HepG2 (cell line): ENCODE results near the gene DHX8. TPM values are rescaled to one million over a fixed set of nuclear protein-coding genes. Genes with fewer than 3 reads are reported as not detected.

Experiments
- ARID2 ChIP-seq: sonication (generic); formaldehyde crosslinking; IDR thresholded peaks from 2 replicates; pipeline ENCODE4 v1.8.1; 2022; ENCODE audit warnings: mild to moderate bottlenecking, missing genetic modification reagents, borderline replicate concordance
- ATAD3A ChIP-seq: sonication (generic); formaldehyde crosslinking; IDR thresholded peaks from 2 replicates; pipeline ENCODE4 v1.4.0; 2020; ENCODE audit warnings: missing genetic modification reagents
- CENPX ChIP-seq: sonication (generic); formaldehyde crosslinking; IDR thresholded peaks from 2 replicates; pipeline ENCODE4 v1.9.0; 2021; ENCODE audit warnings: mild to moderate bottlenecking, missing genetic modification reagents, moderate library complexity
- GFI1 ChIP-seq: sonication (generic); formaldehyde crosslinking; IDR thresholded peaks from 2 replicates; pipeline ENCODE4 v1.5.0; 2020; ENCODE audit warnings: missing genetic modification reagents, mild to moderate bottlenecking, borderline replicate concordance
- GTF3A ChIP-seq: sonication (generic); formaldehyde crosslinking; conservative IDR thresholded peaks from 2 replicates; pipeline ENCODE4 v1.4.0; 2020; ENCODE audit warnings: mild to moderate bottlenecking, missing genetic modification reagents
- MIER3 ChIP-seq: IDR thresholded peaks from 2 replicates; pipeline ENCODE4 v1.6.1; 2016; ENCODE audit warnings: missing compliant biosample characterization, borderline replicate concordance
- MTA3 ChIP-seq: sonication (generic); formaldehyde crosslinking; IDR thresholded peaks from 2 replicates; pipeline ENCODE4 v1.4.0; 2020; ENCODE audit warnings: missing genetic modification reagents
- NFATC3 ChIP-seq: sonication (generic); formaldehyde crosslinking; IDR thresholded peaks from 2 replicates; pipeline ENCODE4 v1.5.1; 2020; ENCODE audit warnings: mild to moderate bottlenecking, missing genetic modification reagents
- NFE2L2 ChIP-seq: fragments of 150-350 bp; IDR thresholded peaks from 2 replicates; pipeline ENCODE4 v1.6.1; 2014; ENCODE audit warnings: low read length
- NR3C1 ChIP-seq: sonication (generic); formaldehyde crosslinking; IDR thresholded peaks from 2 replicates; pipeline ENCODE4 v1.4.0; 2020; ENCODE audit warnings: missing genetic modification reagents
- ZFP90 ChIP-seq: sonication (generic); formaldehyde crosslinking; IDR thresholded peaks from 2 replicates; pipeline ENCODE4 v1.8.0; 2022; ENCODE audit warnings: missing genetic modification reagents, mild to moderate bottlenecking, inconsistent platforms, borderline replicate concordance
- ZNF431 ChIP-seq: sonication (generic); formaldehyde crosslinking; IDR thresholded peaks from 2 replicates; pipeline ENCODE4 v1.9.0; 2022; ENCODE audit warnings: missing genetic modification reagents, low read depth, mild to moderate bottlenecking, borderline replicate concordance
- ZNF432 ChIP-seq: sonication (generic); formaldehyde crosslinking; IDR thresholded peaks from 2 replicates; pipeline ENCODE4 v1.5.0; 2020; ENCODE audit warnings: missing genetic modification reagents, mild to moderate bottlenecking, borderline replicate concordance
- ZNF530 ChIP-seq: sonication (generic); formaldehyde crosslinking; IDR thresholded peaks from 2 replicates; pipeline ENCODE4 v1.5.0; 2020; ENCODE audit warnings: low read depth, mild to moderate bottlenecking, missing genetic modification reagents
- ZNF749 ChIP-seq: sonication (generic); formaldehyde crosslinking; IDR thresholded peaks from 2 replicates; pipeline ENCODE4 v1.8.0; 2022; ENCODE audit warnings: mild to moderate bottlenecking, missing genetic modification reagents, moderate library complexity, borderline replicate concordance
- ZNF776 ChIP-seq: sonication (generic); formaldehyde crosslinking; IDR thresholded peaks from 2 replicates; pipeline ENCODE4 v1.4.0; 2020; ENCODE audit warnings: mild to moderate bottlenecking, missing genetic modification reagents
- polyA plus RNA-seq, 8 experiments: library from polyadenylated mRNA; depleted of rRNA in 3 of 8; stranded (reverse) in 7 of 8; unstranded in 1 of 8; fragments of >200 nt; fragmentation: Illumina TruSeq in 4 of 8; extraction: Trizol in 4 of 8; gene quantifications; 2 replicates each; pipeline versions ENCODE4 v1.2.1 to v1.2.3, GENCODE V29; 2011 to 2016; ENCODE audit warnings: low read depth in 4 of 8, missing spikeins in 1 of 8, mixed read lengths in 1 of 8; ENCODE audit not compliant: insufficient read depth in 1 of 8
- total RNA-seq, 5 experiments: library from RNA; depleted of rRNA; stranded (reverse); fragments of >200 nt; fragmentation: Illumina TruSeq; extraction: Trizol; gene quantifications; 2 replicates each; pipeline ENCODE4 v1.2.3, GENCODE V29; 2016; ENCODE audit warnings: low read depth in 1 of 5
- TF ChIP-seq, protein P1 (sequence below): sonication (generic); formaldehyde crosslinking; IDR thresholded peaks from 2 replicates; pipeline ENCODE4 v1.8.0; 2022; ENCODE audit warnings: low read depth, missing genetic modification reagents
- TF ChIP-seq, protein P2 (sequence below): sonication (generic); formaldehyde crosslinking; IDR thresholded peaks from 2 replicates; pipeline ENCODE4 v1.4.0; 2020; ENCODE audit warnings: mild to moderate bottlenecking, missing genetic modification reagents
- TF ChIP-seq, protein P3 (sequence below): IDR thresholded peaks from 2 replicates; pipeline ENCODE4 v1.6.1; 2016; ENCODE audit warnings: low read depth
- TF ChIP-seq, protein P4 (sequence below): sonication (generic); formaldehyde crosslinking; IDR thresholded peaks from 2 replicates; pipeline ENCODE4 v1.9.0; 2021; ENCODE audit warnings: missing genetic modification reagents, borderline replicate concordance

Gene DHX8
- total and polyA plus RNA-seq, 2 of the 13 experiments (the other 11 are each of a cell fraction or from before 2014, with no cell fraction given), result 24.8 to 48.9 TPM

DNA sequence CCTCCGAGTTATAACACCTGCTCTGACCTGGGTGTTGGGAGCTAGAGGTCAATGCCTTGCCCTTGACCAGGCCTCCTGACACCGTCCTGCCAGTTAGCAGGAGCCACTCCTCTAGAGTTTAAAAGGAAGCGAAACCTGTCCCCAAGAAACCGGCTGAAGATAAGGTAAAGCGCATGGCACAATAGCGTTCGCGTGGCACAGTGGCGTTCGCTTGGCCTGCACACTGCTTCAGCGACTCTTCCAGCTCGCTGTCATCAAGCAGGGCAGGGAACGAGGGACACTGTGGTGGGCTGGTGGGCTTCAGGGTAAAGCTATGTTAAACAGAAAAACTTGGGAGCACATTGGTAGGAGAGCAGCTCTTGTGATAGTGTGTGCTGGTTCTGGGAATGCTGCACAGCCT, 90.6 kb downstream of the DHX8 start (continued):
- TF ChIP-seq ZNF749 (CRISPR knock-in tag) (no peak), NFATC3 (CRISPR knock-in tag) (no peak), CENPX (CRISPR knock-in tag) (no peak), NR3C1 (CRISPR knock-in tag) (no peak), ZNF431 (no peak), ARID2 (CRISPR knock-in tag) (no peak), ZNF776 (no peak), ZNF530 (no peak), NFE2L2 (no peak), ZNF432 (CRISPR knock-in tag) (no peak), GTF3A (CRISPR knock-in tag) (no peak), GFI1 (CRISPR knock-in tag) (no peak), ZFP90 (CRISPR knock-in tag) (no peak), MTA3 (CRISPR knock-in tag) (no peak), MIER3 (CRISPR knock-in tag) (no peak), ATAD3A (no peak)
- TF ChIP-seq, protein P1, sequence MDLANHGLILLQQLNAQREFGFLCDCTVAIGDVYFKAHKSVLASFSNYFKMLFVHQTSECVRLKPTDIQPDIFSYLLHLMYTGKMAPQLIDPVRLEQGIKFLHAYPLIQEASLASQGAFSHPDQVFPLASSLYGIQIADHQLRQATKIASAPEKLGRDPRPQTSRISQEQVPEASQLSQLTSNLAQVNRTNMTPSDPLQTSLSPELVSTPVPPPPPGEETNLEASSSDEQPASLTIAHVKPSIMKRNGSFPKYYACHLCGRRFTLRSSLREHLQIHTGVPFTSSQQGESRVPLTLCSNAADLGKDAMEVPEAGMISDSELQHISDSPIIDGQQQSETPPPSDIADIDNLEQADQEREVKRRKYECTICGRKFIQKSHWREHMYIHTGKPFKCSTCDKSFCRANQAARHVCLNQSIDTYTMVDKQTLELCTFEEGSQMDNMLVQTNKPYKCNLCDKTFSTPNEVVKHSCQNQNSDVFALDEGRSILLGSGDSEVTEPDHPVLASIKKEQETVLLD (CRISPR knock-in tag), result no peak
- TF ChIP-seq, protein P2, sequence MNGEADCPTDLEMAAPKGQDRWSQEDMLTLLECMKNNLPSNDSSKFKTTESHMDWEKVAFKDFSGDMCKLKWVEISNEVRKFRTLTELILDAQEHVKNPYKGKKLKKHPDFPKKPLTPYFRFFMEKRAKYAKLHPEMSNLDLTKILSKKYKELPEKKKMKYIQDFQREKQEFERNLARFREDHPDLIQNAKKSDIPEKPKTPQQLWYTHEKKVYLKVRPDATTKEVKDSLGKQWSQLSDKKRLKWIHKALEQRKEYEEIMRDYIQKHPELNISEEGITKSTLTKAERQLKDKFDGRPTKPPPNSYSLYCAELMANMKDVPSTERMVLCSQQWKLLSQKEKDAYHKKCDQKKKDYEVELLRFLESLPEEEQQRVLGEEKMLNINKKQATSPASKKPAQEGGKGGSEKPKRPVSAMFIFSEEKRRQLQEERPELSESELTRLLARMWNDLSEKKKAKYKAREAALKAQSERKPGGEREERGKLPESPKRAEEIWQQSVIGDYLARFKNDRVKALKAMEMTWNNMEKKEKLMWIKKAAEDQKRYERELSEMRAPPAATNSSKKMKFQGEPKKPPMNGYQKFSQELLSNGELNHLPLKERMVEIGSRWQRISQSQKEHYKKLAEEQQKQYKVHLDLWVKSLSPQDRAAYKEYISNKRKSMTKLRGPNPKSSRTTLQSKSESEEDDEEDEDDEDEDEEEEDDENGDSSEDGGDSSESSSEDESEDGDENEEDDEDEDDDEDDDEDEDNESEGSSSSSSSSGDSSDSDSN, result peak; percentile 52
- TF ChIP-seq, protein P3, sequence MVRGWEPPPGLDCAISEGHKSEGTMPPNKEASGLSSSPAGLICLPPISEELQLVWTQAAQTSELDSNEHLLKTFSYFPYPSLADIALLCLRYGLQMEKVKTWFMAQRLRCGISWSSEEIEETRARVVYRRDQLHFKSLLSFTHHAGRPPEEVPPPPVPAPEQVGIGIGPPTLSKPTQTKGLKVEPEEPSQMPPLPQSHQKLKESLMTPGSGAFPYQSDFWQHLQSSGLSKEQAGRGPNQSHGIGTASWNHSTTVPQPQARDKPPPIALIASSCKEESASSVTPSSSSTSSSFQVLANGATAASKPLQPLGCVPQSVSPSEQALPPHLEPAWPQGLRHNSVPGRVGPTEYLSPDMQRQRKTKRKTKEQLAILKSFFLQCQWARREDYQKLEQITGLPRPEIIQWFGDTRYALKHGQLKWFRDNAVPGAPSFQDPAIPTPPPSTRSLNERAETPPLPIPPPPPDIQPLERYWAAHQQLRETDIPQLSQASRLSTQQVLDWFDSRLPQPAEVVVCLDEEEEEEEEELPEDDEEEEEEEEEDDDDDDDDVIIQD, result no peak
- TF ChIP-seq, protein P4, sequence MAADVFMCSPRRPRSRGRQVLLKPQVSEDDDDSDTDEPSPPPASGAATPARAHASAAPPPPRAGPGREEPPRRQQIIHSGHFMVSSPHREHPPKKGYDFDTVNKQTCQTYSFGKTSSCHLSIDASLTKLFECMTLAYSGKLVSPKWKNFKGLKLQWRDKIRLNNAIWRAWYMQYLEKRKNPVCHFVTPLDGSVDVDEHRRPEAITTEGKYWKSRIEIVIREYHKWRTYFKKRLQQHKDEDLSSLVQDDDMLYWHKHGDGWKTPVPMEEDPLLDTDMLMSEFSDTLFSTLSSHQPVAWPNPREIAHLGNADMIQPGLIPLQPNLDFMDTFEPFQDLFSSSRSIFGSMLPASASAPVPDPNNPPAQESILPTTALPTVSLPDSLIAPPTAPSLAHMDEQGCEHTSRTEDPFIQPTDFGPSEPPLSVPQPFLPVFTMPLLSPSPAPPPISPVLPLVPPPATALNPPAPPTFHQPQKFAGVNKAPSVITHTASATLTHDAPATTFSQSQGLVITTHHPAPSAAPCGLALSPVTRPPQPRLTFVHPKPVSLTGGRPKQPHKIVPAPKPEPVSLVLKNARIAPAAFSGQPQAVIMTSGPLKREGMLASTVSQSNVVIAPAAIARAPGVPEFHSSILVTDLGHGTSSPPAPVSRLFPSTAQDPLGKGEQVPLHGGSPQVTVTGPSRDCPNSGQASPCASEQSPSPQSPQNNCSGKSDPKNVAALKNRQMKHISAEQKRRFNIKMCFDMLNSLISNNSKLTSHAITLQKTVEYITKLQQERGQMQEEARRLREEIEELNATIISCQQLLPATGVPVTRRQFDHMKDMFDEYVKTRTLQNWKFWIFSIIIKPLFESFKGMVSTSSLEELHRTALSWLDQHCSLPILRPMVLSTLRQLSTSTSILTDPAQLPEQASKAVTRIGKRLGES, result no peak
